ENCODE results near the gene FHIT. TPM values are rescaled to one million over a fixed set of nuclear protein-coding genes. Genes with fewer than 3 reads are reported as not detected.
A peak's percentile ranks its signal among the peaks of the same experiment; 100 is the strongest.

FHIT gene
- 0.32 and 0.34 TPM in 2 replicates for total RNA-seq (2014; rRNA removed)
- polyA plus RNA-seq (2012): 0.17 TPM

DNA sequence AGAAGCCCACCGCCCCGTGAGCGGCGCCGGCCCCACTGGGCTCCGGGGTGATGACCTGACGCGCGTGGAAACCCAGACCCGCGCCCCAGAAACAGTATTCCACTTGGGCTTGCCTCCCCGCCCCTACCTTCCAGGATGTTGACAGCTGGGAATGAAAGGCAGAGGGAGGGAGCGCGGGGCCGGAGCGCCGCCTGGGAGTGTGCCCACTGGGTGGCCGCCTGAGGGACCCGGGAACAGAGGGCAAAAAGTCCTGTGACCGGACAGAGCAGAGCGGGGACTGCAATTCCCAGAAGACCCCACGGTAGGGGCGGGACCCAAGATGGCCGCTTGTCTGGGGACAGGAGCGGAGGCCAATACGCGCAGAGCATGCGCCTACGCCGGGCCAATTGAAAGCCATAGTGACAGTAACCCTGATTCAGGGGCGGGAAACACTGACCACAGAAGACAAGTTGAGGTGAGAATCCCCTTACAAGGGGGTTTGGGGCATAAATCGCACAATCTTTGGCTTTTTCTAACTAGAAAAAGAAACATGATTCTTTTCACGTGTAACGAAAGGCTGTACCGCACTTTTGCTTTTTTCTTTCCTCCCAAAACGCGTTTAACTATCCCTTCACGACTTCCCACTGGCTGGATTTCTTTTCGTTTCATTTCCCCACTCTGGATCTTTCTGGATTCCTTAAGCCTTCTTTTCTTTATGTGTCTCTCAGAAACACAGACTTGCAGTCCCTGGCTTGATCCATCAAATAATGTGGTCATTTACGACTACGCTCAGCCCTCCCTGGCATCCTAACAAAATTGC lies at the start of gene FHIT:
TSS of gene FHIT (minus strand) at position 279 of the 799 bp plus-strand sequence.
- peak; percentile 88 for DNase-seq (ENCODE audit: low read depth)

DNA sequence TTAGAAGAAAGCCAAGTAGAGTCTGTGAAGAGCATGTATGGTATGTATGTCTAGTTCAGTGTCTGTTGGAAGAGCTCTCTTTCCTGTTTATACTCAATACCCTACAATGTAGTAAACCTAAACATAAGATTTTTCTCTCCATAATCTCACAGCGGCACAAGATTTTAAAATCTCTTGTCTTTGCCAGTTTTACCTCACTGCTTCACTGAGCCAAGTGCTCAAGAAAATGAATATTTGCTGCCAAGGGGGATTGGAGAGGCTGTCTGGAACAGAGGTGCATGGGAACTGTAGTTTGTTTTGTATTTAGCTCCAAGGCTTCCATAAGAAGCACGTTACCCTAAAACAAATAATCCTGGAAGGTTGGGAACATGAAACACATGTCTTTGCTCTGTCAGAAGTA lies 49.5 kb upstream of the FHIT start:
- no peak for DNase-seq (ENCODE audit: low read depth)

DNA sequence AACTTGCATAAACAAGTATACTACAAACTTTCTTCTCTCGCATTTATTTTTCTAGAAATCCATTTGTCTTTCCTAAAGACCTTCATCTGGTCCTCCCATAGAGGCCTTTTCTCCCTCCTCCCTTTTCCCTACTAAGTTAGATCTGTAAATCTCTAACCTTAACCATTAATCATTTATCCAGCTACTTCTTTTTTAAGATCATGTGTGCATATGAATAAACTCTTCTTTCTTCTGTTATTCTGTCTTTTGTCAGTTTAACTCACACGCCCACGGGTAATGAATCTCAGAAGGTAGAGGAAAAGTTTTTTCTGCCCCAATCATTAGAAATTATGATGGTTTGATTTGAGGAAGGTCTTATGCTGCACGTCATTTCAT lies 48.7 kb upstream of the FHIT start:
- no peak for DNase-seq (ENCODE audit: low read depth)

DNA sequence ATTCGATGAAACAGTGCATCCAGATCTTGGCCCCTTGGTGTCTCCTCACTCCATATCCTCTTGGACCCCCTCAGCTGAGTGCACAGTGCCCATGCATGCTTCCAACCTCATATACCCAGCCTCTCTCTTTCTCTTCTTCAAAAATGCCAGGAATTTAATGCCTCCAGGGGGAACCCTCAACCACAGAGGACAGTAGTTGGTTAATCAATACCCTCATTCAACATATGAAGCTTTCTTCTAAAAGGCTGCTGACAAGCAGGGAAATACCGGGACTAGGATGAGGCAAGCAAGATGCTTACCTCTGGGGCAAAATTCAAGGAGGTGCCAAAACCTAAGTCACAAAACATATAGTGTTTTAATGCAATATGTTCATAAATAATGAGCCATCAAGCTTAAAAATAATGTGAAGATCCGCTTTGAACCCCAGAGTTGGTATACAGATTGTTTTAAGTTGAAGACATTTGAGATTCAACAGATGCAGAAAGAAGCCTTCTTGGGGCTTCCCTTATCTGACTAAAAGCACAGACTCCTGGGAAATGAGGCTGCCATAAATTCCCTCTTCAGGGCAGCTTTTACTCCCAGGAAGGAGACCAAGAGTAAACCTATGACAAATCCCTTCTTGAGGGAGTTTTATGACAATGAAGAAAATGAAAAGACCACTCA lies 48.2 kb upstream of the FHIT start:
- DNase-seq (ENCODE audit: low read depth): no peak

DNA sequence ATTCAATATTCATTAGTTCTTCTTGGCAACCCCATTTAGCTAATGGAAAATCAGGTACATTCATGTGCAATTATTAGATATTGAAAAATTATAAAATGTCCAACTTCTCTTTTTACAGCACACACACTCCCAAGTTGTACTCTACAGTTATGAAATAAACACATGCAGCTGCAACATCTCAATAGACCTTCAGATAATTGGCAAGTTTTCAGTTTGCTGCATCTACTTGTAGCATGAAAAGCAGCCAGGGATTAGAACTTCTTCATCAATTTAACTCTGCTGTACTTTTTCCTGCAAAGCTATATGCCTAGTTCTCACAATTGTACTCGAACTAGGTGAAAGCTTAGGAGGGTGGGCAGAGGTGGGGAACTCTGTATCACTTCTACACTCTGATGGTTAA lies 46.6 kb upstream of the FHIT start:
- no peak for DNase-seq (ENCODE audit: low read depth)

DNA sequence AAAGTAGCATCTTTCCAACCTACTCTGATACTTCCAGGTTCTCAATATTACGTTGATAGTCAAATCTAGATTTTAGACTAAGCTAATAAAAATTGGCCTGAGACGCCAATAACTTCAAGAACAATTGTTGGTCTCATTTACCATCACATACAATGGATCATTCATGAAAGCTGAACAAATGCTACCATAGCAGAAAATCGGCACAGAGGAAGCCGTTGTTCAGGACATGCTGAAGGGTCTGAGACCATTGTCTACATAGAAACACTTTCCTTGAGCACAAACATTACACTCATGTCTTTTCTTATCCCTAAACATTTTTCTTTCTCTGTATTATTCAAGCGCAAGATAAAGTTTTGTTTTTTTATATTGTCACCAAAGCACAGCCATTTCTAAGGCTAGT lies 37.2 kb upstream of the FHIT start:
- DNase-seq (ENCODE audit: low read depth): no peak

DNA sequence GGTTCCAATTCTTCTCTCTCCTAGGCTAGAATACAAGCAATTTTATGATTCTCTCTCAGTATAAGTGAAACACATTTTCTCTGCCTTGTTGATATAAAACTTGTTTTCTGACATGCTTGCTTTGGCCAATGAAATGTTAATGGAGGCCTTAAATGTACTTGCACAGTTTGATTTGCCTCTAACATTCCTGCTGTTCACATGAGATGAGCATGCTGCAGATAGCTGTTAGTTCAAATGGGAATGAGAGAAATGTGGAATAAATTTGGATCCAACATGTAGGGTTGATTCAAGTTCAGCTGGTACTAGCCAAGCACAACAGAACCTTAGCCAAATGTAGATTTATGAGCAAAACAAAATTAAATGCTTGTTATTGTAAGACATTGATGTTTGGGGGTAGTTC lies 32.6 kb upstream of the FHIT start:
- no peak for DNase-seq (ENCODE audit: low read depth)

DNA sequence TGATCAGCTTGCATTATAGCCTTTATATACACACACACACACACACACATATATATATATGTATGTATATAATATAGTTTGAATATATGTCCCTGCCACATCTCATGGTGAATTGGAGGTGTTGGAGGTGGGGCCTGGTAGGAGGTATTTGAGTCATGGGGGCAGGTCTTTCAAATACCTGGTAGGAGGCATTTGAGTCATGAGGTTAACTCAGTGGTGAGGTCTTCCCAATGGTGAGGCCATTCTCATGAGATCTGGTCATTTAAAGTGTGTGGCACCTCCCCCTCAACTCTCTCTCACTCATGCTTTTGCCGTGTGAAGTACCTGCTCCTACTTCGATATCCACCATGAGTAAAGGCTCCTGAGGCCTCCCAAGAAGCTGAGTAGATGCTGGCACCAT lies 27.5 kb upstream of the FHIT start:
- no peak for DNase-seq (ENCODE audit: low read depth)

DNA sequence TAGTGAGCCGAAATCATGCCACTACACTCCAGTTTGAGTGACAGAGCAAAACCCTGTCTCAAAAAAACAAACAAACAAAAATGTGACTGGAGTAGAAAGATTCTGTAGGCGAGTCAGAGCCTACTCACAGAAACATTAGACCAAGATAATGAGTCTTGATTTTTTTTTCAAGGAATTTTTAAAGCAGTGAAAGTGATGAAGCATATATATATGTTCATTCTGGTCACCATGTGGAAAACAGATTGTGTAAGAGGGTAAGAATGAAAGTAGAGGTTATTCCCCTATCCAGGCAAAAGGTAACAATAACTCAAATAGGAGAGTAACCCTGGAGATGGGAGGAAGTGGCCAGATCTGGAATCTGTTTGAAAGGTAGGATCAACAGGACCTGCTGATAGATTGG lies 26.2 kb upstream of the FHIT start:
- no peak for DNase-seq (ENCODE audit: low read depth)

DNA sequence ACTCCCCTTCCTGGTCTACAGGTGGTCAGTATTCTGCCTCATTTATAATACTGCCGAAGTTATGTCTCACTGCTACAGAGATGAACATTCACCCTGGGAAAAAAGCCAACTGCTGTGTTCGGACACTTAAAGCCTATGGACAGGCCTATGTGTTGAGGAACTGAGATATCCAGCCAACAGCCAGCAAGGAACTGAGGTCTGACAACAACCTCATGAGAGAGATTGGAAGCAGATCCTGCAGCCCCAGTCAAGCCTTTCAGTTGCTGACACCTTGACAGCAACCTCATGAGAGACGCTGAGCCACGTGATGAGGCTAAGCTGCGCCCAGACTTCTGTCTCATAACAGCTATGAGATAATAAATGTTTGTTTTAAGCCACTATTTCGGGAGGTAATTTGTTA lies 18.2 kb upstream of the FHIT start:
- no peak for DNase-seq (ENCODE audit: low read depth)

DNA sequence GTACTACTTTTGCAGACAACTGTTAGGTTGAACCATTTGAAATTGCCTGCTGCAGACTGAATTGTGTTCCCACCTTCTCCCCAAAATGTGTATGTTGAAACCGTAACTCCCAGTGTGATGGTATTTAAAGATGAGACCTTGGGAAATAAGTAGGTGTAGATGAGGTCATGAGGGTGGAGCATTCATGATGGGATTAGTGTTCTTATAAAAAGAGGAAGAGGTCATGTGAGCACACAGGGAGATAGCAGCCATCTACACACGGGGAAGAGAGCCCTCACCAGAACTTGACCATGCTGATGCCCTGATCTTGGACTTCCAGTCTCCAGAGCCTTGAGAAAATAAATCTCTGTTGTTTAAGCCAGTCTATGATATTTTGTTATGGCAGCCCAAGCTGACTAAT lies 17.4 kb upstream of the FHIT start:
- no peak for DNase-seq (ENCODE audit: low read depth)

DNA sequence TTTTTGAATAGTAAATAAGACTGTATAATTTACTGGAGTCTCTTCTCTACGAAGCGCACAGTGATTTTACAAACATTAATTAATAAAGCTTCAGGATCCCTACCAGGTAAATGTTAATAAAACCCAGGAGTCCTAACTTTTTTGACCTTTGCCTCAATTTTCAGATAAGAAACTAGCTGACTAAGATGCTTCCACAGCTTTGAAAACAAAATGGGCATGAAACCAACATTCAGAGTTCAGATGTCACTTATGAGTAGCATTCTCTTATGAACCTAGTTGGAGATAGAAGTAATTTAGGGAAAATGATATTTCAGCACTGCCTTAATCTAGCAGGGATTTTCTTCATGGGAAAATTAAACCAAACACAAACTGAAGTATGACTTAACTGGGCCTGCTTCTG lies 13.0 kb upstream of the FHIT start:
- DNase-seq (ENCODE audit: low read depth): no peak

DNA sequence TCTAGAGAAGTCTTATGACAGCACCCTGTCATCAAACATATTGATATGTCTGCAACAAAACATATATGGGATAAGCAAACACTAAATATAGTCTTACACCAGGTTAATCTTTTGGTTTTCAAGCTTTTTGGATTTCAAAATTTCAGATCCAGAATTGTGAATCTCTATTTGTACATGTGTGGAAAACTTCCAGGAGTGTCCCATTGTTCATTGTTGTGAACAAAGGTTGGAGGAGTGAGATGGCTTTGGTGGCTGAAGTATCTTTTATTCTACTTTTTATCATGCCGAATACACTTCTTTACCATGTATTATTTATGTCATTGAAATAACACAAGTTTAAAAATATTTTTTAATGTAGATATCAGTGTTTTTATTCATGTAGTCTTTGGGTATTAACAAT lies 5.9 kb upstream of the FHIT start:
- DNase-seq (ENCODE audit: low read depth): no peak

DNA sequence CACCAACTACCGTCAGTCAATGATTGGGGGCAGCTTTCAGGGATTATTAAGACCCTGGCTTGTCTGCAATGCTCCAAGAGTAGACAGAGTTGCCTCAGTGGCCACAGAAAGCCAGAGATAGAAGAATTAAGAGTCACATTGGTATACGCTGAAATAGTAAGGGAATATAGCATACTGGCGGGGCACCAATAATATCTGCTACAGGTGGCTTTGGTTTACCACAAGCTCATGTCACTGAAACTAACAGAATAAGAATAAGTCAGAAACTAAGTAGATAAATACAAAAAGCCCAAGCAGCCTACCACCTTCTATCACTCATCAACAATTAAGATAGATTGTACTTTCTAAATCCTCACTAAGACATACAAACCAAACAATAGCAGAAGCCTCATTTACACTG lies 2.5 kb upstream of the FHIT start:
- no peak for DNase-seq (ENCODE audit: low read depth)

DNA sequence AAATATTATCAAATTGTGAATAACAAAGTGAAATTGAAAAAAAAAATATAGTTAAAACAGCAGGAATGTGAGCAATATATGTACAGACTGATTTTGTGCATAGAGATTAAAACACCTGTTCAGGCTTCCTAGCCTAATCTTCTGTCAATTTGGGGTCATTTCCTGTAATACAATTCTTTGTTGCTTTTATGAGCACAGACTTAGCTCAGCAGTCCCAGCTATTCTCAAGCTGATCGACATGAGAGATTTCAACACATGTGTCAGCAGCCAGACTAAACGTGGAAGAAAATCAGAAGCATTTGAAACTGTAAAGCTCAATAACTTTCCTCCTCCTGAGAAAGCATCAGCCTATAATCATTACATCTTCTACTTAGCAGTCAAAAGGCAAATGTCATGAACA lies 1.6 kb upstream of the FHIT start:
- peak; percentile 2 for DNase-seq (ENCODE audit: low read depth)

DNA sequence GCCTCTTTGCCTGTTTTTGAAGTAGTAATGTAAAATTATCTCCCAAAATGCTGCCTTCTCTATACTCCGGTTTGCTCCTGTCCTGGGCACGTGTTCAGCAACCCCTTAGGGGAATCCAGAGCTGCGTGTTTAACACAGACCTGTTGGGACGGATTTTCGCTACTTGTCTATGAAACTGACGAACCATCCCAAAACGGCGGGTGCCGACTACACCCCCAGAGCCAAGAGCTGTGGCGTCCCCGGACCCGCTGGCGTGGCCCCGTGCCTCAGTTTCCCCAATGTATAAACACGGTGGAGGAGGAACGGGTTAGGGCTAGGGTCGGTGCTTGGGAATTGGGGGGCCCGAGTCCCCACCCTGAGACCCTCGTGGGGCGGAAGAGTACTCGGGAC lies 473 bp downstream of the FHIT start:
- peak; percentile 1 for DNase-seq (ENCODE audit: low read depth)

DNA sequence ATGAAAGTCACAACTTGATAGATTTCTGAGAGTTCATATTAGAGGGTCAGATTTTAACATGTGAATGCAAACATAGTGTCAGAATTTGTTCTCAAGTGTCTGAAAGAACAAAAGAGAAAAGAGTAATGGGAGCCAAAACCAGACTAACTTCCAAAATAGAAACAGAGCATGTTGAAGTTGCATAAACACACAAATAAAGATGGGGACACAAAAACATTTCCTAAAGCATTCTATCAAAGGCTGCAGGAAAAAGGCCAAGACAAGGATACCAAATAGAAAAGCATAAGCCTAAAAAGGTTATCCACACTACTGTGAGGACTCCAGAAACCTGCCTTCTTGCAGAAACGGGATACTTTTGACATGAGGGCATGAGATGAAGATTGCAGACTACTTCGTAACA lies 2.8 kb downstream of the FHIT start:
- no peak for DNase-seq (ENCODE audit: low read depth)

DNA sequence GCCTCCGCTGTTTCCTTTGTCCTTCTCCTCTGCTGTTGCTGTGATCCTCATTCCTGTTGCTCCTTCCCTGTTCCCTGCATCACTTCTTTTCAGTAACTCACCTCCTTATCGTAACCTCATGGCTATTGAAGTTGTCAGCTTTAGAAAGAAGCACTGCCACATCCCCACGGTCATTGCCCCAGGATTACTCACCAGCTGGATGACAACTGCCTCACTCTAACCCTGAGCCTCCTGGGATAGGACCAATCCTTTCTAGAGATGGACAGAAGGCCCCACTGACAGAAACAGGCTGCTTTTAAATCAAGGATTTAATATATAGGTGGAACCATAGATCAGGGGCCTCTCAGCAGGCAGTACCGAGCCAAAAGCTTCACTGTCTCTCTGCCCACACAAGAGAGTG lies 4.1 kb downstream of the FHIT start:
- DNase-seq (ENCODE audit: low read depth): no peak

DNA sequence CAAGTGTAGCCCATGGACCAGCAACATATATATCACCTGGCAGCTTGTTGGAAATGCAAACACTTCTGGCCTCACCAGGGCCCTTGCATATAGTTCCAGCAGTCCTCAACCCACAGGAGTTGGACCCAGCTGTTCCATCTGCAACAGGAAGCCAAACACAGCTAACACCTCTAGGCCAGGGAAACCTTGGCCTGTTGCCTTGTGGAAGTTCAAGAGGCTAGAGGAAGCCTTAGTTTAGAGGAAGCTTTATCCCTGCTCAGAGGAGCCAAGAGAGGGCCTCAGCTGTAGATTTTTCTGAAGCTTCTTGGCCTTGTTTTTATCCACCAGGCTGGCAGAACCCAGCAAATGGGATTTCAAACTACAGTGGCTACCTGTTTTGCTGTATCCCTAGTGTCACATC lies 11.4 kb downstream of the FHIT start:
- no peak for DNase-seq (ENCODE audit: low read depth)

DNA sequence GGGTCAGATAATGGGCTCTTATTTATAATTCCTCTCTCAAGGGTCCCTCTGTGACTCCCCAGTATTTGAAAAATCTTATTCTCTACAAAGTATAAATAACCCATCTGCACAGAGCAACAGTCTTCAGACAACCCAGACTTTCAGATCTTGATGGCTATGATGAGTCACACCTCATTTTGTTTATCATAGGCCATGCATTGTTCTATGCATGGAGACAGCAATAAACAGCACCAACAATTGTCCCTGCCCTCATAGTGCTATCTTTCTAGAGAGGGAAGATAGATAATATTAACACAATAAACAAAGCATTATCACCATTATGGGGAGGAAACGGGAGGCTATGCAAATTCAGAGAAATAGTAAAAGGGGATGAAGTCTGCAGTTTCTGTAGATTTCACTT lies 13.4 kb downstream of the FHIT start:
- DNase-seq (ENCODE audit: low read depth): no peak

DNA sequence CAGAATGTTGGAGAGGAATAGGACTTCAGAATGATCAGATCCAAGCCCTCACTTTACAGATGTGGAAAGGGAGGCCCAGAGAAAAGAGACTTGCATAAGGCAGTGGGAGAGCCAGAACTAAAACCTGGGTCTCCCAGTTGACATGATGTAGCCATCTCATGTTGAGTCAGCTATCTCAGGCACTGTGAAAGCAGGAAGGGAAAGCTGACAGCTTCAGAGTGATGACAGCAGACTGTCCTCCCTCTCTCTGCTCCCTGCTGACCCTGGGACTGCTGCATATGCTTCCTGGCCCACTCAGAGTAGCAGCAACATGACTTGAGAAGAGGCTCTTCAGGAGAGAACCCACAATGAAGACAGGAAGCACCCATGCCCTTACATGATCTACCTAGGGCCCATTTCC lies 14.7 kb downstream of the FHIT start:
- DNase-seq (ENCODE audit: low read depth): no peak

DNA sequence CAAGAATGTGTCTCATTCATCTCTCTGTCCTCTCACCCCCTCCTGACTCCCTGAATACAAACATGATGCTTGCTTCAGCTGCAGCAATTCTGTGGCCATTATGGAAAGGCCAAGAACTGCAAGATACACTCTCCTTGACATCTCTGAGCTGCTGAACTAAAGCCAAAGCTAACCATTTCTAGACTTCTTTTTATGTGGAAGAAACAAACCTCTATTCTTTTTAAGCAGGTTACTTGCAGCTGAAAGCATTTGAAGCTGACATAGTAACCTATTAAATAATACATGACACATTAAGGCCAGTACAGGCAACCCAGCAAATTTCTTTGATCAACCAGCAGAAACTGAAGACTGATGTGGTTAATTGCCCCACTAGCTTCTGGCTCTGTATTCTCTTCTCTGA lies 17.5 kb downstream of the FHIT start:
- DNase-seq (ENCODE audit: low read depth): no peak

DNA sequence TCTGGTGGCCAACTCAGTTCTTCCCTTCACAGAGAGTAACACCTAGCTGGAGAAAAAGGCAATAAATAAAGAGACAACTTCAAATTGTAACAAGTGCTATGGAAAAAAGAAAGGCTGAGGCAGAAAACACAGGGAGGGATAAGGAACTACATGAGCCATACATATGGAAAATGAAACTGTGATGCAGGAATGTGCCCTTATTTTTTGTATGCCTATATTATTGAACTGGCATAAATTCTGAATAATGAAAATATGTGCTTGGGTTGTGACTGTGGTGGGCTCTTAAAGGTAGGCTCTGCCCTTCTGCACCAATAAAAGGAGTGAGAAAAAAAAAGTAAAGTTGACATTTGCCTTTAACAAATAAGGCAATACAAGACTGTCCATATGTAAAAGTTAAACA lies 19.6 kb downstream of the FHIT start:
- DNase-seq (ENCODE audit: low read depth): no peak

DNA sequence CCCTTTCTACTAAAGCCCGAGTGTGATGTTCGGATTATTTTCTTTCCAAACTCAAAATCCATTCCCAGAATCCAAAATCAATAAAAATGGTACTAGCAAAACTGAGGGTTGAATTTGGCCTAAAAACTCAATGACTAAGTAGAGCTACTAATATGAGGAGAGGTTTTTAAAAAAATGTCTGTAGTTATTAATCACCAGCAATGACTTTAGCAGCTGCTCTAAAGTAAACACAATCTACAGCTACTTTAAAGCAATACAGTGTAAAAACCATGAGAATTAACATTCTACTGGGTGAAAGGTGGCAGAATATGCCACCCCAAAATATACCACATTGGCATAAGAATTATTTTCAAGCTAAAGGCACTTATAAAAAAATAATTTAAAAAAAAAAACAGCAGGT lies 23.5 kb downstream of the FHIT start:
- no peak for DNase-seq (ENCODE audit: low read depth)

All from LHCN-M2 (cell line).